ENCODE results near the gene WDR1. TPM values are rescaled to one million over a fixed set of nuclear protein-coding genes. Genes with fewer than 3 reads are reported as not detected.

The WDR1 gene
- total RNA-seq, 1 donor from 2014 or later: 96.0 TPM

DNA sequence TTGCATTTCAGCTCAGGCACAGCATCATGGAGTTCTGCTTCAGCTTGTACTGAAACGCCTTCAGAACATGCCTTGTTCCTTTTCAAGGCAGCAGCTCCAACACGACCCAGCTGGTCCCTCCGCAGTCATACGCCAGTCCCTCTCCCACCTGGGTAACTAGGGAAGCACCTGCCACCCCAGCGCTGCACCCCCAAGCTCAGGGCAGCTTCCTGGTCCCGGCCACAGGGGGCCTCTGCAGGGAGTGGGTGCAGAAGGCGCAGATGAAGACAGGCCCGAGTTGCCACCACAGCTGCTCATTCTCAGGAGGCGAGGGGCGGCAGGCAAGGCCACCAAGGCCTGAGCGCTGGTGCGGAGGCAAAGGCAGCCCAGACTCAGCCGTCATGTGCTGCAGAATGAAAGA is 21.8 kb downstream of the WDR1 start:
- Histone ChIP-seq H3K9ac (ENCODE audit: low read depth in 1 of 3, low read length in 3 of 3) (peak overlapping the region in 2 of 3 donors; percentile 3 to 77), H3K27me3 (ENCODE audit: control insufficient read depth in 3 of 3, insufficient read depth in 3 of 3, low read length in 3 of 3) (no peaks in the 10 kb centered on the region), H3K4me1 (ENCODE audit: control insufficient read depth in 3 of 3, insufficient read depth in 3 of 3, low read length in 3 of 3) (peaks cover 97 to 99% (median 99%) of the 10 kb centered on the region in 3 donors), H3K27ac (ENCODE audit: low read depth, low read length) (peak overlapping the region; percentile 93), H3K4me3 (ENCODE audit: low read length in 3 of 3) (peak overlapping the region in 1 of 3 donors; percentile 22), H3K9me3 (ENCODE audit: control insufficient read depth in 3 of 3, low read length in 3 of 3) (no peaks in the 10 kb centered on the region), H3K36me3 (ENCODE audit: control insufficient read depth in 3 of 3, insufficient read depth in 3 of 3, low read length in 3 of 3) (peaks cover 55 to 70% (median 69%) of the 10 kb centered on the region in 3 donors)

GRCh38 chr4:10093801-10094552 is 22.6 kb downstream of the WDR1 start:
- Histone ChIP-seq H3K4me1 (ENCODE audit: control insufficient read depth in 3 of 3, insufficient read depth in 3 of 3, low read length in 3 of 3) (peaks cover 94 to 100% (median 99%) of the 10 kb centered on the region in 3 donors), H3K9ac (ENCODE audit: low read depth in 1 of 3, low read length in 3 of 3) (peak overlapping the region; percentile 22 to 77 (median 70)), H3K36me3 (ENCODE audit: control insufficient read depth in 3 of 3, insufficient read depth in 3 of 3, low read length in 3 of 3) (peaks cover 53 to 68% (median 66%) of the 10 kb centered on the region in 3 donors), H3K4me3 (ENCODE audit: low read length in 3 of 3) (peak overlapping the region in 1 of 3 donors; percentile 61), H3K27ac (ENCODE audit: low read depth, low read length) (peak overlapping the region; percentile 93), H3K27me3 (ENCODE audit: control insufficient read depth in 3 of 3, insufficient read depth in 3 of 3, low read length in 3 of 3) (no peaks in the 10 kb centered on the region), H3K9me3 (ENCODE audit: control insufficient read depth in 3 of 3, low read length in 3 of 3) (no peaks in the 10 kb centered on the region)

GRCh38 chr4:10093271-10093621 is 23.4 kb downstream of the WDR1 start:
- Histone ChIP-seq H3K36me3 (ENCODE audit: control insufficient read depth in 3 of 3, insufficient read depth in 3 of 3, low read length in 3 of 3) (peaks cover 54 to 68% (median 65%) of the 10 kb centered on the region in 3 donors), H3K9me3 (ENCODE audit: control insufficient read depth in 3 of 3, low read length in 3 of 3) (no peaks in the 10 kb centered on the region), H3K4me3 (ENCODE audit: low read length in 3 of 3) (peak overlapping the region in 2 of 3 donors; percentile 44 to 61), H3K27ac (ENCODE audit: low read depth, low read length) (peak overlapping the region; percentile 93), H3K4me1 (ENCODE audit: control insufficient read depth in 3 of 3, insufficient read depth in 3 of 3, low read length in 3 of 3) (peaks cover 93 to 100% (median 100%) of the 10 kb centered on the region in 3 donors), H3K27me3 (ENCODE audit: control insufficient read depth in 3 of 3, insufficient read depth in 3 of 3, low read length in 3 of 3) (no peaks in the 10 kb centered on the region), H3K9ac (ENCODE audit: low read depth in 1 of 3, low read length in 3 of 3) (peak overlapping the region; percentile 61 to 77 (median 70))

DNA sequence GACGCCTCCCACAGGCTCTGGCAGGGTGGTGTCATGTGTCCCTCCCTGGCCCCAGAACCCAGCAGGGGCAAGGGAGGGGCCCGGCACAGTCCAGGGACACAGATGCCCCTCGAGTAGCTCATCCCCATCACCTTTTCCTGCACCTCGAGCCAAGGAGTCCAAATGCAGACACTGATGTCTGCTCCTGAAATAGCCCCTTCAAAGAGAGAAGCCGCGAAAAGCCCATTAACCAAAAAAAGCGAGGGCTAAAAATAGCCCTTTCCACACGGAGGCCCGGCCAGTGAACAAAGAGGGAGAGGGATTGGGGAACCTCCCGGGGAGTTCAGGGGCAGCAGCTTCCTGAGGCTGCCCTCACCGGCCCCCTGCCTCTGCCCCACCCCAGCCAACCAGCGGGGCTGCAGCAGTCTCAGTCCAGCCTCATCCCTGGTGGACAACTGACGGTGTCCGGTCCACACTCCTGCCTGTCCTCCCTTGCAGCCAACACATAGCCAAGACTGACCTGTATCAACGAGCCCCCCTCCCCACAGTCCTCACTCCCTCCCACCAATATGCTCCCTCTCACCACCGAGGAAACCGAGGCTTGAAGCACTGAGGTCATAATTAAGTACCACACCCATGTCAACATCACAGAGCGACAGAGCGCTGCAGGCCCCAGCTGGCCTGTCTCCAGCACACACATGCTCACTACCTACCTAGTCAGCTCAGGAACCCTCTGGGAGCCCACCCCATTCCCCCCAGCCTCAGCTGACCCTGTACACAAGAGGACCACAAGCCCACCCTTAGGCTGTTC is 23.9 kb downstream of the WDR1 start:
- Histone ChIP-seq H3K9ac (ENCODE audit: low read depth in 1 of 3, low read length in 3 of 3) (peak overlapping the region; percentile 61 to 77 (median 70)), H3K36me3 (ENCODE audit: control insufficient read depth in 3 of 3, insufficient read depth in 3 of 3, low read length in 3 of 3) (peaks cover 54 to 70% (median 66%) of the 10 kb centered on the region in 3 donors)

DNA sequence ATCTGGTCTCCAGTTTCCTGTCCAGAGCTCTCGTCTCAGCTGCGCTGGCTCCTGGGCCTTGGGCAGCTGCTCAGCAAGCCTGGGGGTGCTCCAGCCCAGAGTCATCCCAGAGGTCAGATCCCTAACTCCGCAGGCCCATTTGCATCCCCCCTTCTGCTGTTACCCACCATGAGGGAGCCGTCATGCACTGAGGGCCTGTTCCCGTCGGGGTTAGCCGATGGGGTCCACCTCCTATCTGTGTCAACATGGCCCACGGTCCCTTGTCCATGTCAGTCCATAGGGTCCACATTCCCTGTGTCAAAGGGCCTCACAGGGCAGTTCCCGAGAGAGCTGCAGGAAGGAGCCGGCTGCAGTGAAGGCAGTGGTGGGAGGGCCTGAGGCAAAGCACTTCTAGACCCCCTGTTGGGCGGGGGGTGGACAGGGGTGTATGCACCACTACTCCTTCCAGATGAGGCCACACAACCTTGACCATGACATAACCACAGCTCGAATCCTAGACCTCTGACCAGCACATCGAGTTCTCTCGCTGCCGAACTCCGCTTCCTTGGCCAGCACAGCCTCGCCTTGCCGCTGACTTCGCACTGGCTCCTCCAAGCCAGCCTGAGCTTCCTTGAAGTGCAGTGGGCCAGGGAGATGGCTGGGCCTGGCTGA is 24.9 kb downstream of the WDR1 start:
- Histone ChIP-seq H3K27ac (ENCODE audit: low read depth, low read length) (peak overlapping the region; percentile 93), H3K36me3 (ENCODE audit: control insufficient read depth in 3 of 3, insufficient read depth in 3 of 3, low read length in 3 of 3) (peaks cover 57 to 73% (median 68%) of the 10 kb centered on the region in 3 donors), H3K4me1 (ENCODE audit: control insufficient read depth in 3 of 3, insufficient read depth in 3 of 3, low read length in 3 of 3) (peaks cover 80 to 99% (median 99%) of the 10 kb centered on the region in 3 donors)

More for the DNA sequence above, 23.9 kb downstream of the WDR1 start:
- Histone ChIP-seq H3K4me1 (ENCODE audit: control insufficient read depth in 3 of 3, insufficient read depth in 3 of 3, low read length in 3 of 3) (peaks cover 88 to 99% (median 99%) of the 10 kb centered on the region in 3 donors), H3K27ac (ENCODE audit: low read depth, low read length) (peak overlapping the region; percentile 93), H3K27me3 (ENCODE audit: control insufficient read depth in 3 of 3, insufficient read depth in 3 of 3, low read length in 3 of 3) (no peaks in the 10 kb centered on the region), H3K9me3 (ENCODE audit: control insufficient read depth in 3 of 3, low read length in 3 of 3) (no peaks in the 10 kb centered on the region), H3K4me3 (ENCODE audit: low read length in 3 of 3) (peak overlapping the region in 2 of 3 donors; percentile 44 to 61)

GRCh38 chr4:10090467-10091250 is 25.9 kb downstream of the WDR1 start:
- Histone ChIP-seq H3K36me3 (ENCODE audit: control insufficient read depth in 3 of 3, insufficient read depth in 3 of 3, low read length in 3 of 3) (peaks cover 67 to 78% (median 78%) of the 10 kb centered on the region in 3 donors), H3K27ac (ENCODE audit: low read depth, low read length) (peak overlapping the region; percentile 93)

More for the DNA sequence above, 24.9 kb downstream of the WDR1 start:
- Histone ChIP-seq H3K27me3 (ENCODE audit: control insufficient read depth in 3 of 3, insufficient read depth in 3 of 3, low read length in 3 of 3) (no peaks in the 10 kb centered on the region), H3K9ac (ENCODE audit: low read depth in 1 of 3, low read length in 3 of 3) (peak overlapping the region in 2 of 3 donors; percentile 70 to 77), H3K9me3 (ENCODE audit: control insufficient read depth in 3 of 3, low read length in 3 of 3) (no peaks in the 10 kb centered on the region), H3K4me3 (ENCODE audit: low read length in 3 of 3) (peak overlapping the region in 1 of 3 donors; percentile 21)

DNA sequence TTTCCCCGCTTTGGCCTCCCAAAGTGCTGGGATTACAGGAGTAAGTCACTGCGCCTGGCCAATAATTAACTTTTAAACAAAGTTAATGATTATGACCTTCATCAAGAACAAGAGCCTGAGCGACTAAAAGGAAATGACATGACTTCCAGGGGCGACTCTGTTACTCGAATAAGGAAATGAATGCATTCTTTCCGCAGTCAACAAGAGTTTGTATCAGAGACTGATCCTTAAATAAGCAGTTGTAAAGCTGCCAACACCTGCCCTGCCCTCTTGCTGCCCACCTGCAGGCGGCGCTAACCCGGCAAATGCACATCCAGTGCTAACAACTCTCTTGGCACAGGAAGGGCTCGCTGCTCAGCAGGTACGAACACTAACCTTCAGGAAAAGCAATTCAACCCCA is 27.3 kb downstream of the WDR1 start:
- Histone ChIP-seq H3K27ac (ENCODE audit: low read depth, low read length) (peak overlapping the region; percentile 93), H3K9ac (ENCODE audit: low read depth in 1 of 3, low read length in 3 of 3) (peak overlapping the region in 2 of 3 donors; percentile 14 to 40), H3K4me1 (ENCODE audit: control insufficient read depth in 3 of 3, insufficient read depth in 3 of 3, low read length in 3 of 3) (peaks cover 79 to 99% (median 99%) of the 10 kb centered on the region in 3 donors), H3K9me3 (ENCODE audit: control insufficient read depth in 3 of 3, low read length in 3 of 3) (no peaks in the 10 kb centered on the region), H3K4me3 (ENCODE audit: low read length in 3 of 3) (no peak overlapping the region), H3K36me3 (ENCODE audit: control insufficient read depth in 3 of 3, insufficient read depth in 3 of 3, low read length in 3 of 3) (peaks cover 63 to 79% (median 75%) of the 10 kb centered on the region in 3 donors), H3K27me3 (ENCODE audit: control insufficient read depth in 3 of 3, insufficient read depth in 3 of 3, low read length in 3 of 3) (no peaks in the 10 kb centered on the region)

More at GRCh38 chr4:10090467-10091250, 25.9 kb downstream of the WDR1 start:
- peaks cover 79 to 99% (median 99%) of the 10 kb centered on the region in 3 donors for H3K4me1 ChIP-seq (ENCODE audit: control insufficient read depth in 3 of 3, insufficient read depth in 3 of 3, low read length in 3 of 3)
- no peak overlapping the region for H3K4me3 ChIP-seq (ENCODE audit: low read length in 3 of 3)
- H3K9me3 ChIP-seq (ENCODE audit: control insufficient read depth in 3 of 3, low read length in 3 of 3): no peaks in the 10 kb centered on the region
- H3K27me3 ChIP-seq (ENCODE audit: control insufficient read depth in 3 of 3, insufficient read depth in 3 of 3, low read length in 3 of 3): no peaks in the 10 kb centered on the region
- H3K9ac ChIP-seq (ENCODE audit: low read depth in 1 of 3, low read length in 3 of 3): peak overlapping the region in 1 of 3 donors; percentile 50

DNA sequence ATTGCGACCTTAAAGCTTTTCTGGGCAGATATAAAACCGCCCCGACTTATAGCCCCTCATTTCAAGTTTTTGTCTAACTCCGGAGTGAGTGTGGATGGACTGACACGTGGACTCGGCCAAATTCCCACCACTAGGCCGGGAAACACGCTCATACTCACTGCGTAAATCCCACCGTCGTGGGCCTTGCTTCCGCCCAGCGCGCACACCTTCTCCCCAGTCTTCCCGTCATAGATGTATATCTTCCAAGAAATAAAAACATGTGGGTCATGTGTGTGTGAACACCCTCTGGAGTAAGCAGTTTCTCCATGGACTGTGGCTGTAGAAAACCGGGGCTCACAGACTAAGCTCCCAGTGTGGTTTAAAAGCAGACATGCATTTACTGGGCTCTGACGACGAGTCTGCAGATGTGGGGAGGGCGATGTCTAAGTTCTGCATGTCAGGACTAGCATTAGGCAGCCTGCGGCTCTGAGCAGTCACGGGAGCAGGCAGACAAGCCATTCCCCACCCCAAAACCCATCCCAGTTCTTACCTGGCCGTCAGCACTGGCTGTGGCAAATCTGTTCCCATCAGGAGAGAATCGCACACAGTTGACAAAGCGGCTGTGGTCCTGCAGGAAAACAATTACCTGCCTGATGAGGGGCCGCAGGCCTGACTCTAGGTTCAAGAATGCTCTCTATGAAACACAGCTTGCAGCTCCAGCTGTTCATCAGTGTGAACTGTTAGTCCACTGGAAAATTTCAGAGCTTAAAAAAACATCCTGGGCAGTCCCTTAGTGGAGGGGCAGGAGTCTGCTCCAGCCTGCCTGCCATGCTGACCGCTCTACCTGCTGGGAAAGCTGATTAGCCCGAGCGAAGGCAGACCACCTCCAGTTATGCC is 28.2 kb downstream of the WDR1 start:
- H3K27ac ChIP-seq (ENCODE audit: low read depth, low read length): peak overlapping the region; percentile 28
- H3K36me3 ChIP-seq (ENCODE audit: control insufficient read depth in 3 of 3, insufficient read depth in 3 of 3, low read length in 3 of 3): peaks cover 62 to 75% (median 74%) of the 10 kb centered on the region in 3 donors
- peaks cover 77 to 99% (median 99%) of the 10 kb centered on the region in 3 donors for H3K4me1 ChIP-seq (ENCODE audit: control insufficient read depth in 3 of 3, insufficient read depth in 3 of 3, low read length in 3 of 3)
- no peaks in the 10 kb centered on the region for H3K27me3 ChIP-seq (ENCODE audit: control insufficient read depth in 3 of 3, insufficient read depth in 3 of 3, low read length in 3 of 3)
- H3K4me3 ChIP-seq (ENCODE audit: low read length in 3 of 3): no peak overlapping the region
- peak overlapping the region in 2 of 3 donors; percentile 14 to 33 for H3K9ac ChIP-seq (ENCODE audit: low read depth in 1 of 3, low read length in 3 of 3)
- no peaks in the 10 kb centered on the region for H3K9me3 ChIP-seq (ENCODE audit: control insufficient read depth in 3 of 3, low read length in 3 of 3)

Measured in skeletal muscle tissue (tissue), 4 donors.